Esophagus squamous epithelium (tissue), 5 donors: Measurements from ENCODE around the gene ACSF3. TPM values are rescaled to one million over a fixed set of nuclear protein-coding genes. Genes with fewer than 3 reads are reported as not detected.

Source experiments
- DNase-seq: peaks from one replicate; lab custom pipeline; 2025; lab: John Stamatoyannopoulos, UW
- H3K27ac ChIP-seq, 4 donors: fragments of 200-600 bp; sonication (generic); one replicate each; pipeline ENCODE4 v1.5.1; 2016 to 2019; ENCODE audit warnings: mild to moderate bottlenecking in 1 of 4
- H3K27me3 ChIP-seq, 4 donors: fragments of 200-600 bp; sonication (generic); 1 replicate in 3 of 4; 2 replicates in 1 of 4; pipeline versions ENCODE4 v1.5.1 to v1.6.0; 2017 to 2021; ENCODE audit warnings: antibody characterized with exemption in 1 of 4
- H3K36me3 ChIP-seq, 3 donors: fragments of 200-600 bp; sonication (generic); one replicate each; pipeline ENCODE4 v1.5.1; 2016 to 2019
- H3K4me1 ChIP-seq, 3 donors: fragments of 200-600 bp; sonication (generic); one replicate each; pipeline ENCODE4 v1.5.1; 2017 to 2019
- H3K4me3 ChIP-seq, 4 donors: fragments of 200-600 bp; sonication (generic); 1 replicate in 3 of 4; 2 replicates in 1 of 4; pipeline ENCODE4 v1.5.1; 2016 to 2019; ENCODE audit warnings: mild to moderate bottlenecking in 2 of 4, moderate library complexity in 1 of 4
- H3K9me3 ChIP-seq, 3 donors: fragments of 200-600 bp; sonication (generic); one replicate each; pipeline ENCODE4 v1.5.1; 2016 to 2019
- POLR2A ChIP-seq, 4 donors: fragments of 450-650 bp; IDR thresholded peaks; one replicate each; pipeline ENCODE4 v1.6.1; 2017; ENCODE audit warnings: antibody characterized with exemption in 4 of 4, mild to moderate bottlenecking in 4 of 4, moderate library complexity in 3 of 4
- WGBS, 2 donors: methylation state at CpG; one replicate each; pipeline ENCODE4 v1.1.5; 2018; 5-methylcytosine and 5-hydroxymethylcytosine counted together
- intact Hi-C: fragments of 100-400 bp; cut with DNase I; formaldehyde crosslinking; loops from one replicate; pipeline ENCODE4 v1.15.0; 2022
- total RNA-seq, 4 donors: library from RNA; depleted of rRNA; stranded (reverse); fragments of >200 nt; gene quantifications; one replicate each; pipeline ENCODE4 v1.1.0, GENCODE V29; 2016
- TF ChIP-seq, protein P1 (sequence below), 6 experiments: fragments of 450-650 bp in 4 of 6; fragments of 200-600 bp in 2 of 6; sonication (generic) in 2 of 6; IDR thresholded peaks; one replicate each; pipeline ENCODE4 v1.5.1; 2016 to 2019; ENCODE audit warnings: antibody characterized with exemption in 6 of 6, mild to moderate bottlenecking in 4 of 6, moderate library complexity in 4 of 6
- donor health status: DM: yes; HTN: yes; CAD: no.

The ACSF3 gene
- total RNA-seq, 4 donors from 2014 or later = 15.1 to 21.1 (median 17.4) TPM

- H3K27ac ChIP-seq = no peak overlapping the region
These were observed 35.7 kb downstream of the ACSF3 start for GRCh38 chr16:89129378-89129777.

DNA sequence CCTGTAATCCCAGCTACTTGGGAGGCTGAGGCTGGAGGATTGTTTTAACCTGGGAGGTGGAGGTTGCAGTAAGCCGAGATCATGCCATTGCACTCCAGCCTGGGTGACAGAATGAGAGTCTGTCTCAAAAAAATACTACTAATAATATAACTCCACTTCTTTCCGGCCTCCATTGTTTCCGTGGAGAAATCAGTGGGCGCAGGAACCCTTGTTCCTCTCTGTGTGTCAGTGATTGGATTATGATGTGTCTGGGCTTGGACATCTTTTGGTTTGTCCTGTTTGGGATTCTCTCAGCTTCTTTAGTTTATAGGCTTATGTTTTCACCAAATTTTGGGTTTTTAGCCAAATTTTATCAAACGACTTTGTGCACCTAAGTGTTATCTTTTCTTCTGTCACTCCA is 36.8 kb downstream of the ACSF3 start:
- WGBS, 2 donors = 96% methylated on average over 5 of the region's 5 CpGs
- H3K27me3 ChIP-seq = no peaks in the 10 kb centered on the region
- no peak overlapping the region for H3K27ac ChIP-seq
- DNase-seq = no peak
- peaks cover 0 to 3% (median 0%) of the 10 kb centered on the region in 3 donors for H3K9me3 ChIP-seq
- H3K36me3 ChIP-seq = peaks cover 13 to 77% (median 17%) of the 10 kb centered on the region in 3 donors
- no peak for TF ChIP-seq POLR2A (IDR thresholded peaks at IDR 0.05)
- TF ChIP-seq, protein P1, sequence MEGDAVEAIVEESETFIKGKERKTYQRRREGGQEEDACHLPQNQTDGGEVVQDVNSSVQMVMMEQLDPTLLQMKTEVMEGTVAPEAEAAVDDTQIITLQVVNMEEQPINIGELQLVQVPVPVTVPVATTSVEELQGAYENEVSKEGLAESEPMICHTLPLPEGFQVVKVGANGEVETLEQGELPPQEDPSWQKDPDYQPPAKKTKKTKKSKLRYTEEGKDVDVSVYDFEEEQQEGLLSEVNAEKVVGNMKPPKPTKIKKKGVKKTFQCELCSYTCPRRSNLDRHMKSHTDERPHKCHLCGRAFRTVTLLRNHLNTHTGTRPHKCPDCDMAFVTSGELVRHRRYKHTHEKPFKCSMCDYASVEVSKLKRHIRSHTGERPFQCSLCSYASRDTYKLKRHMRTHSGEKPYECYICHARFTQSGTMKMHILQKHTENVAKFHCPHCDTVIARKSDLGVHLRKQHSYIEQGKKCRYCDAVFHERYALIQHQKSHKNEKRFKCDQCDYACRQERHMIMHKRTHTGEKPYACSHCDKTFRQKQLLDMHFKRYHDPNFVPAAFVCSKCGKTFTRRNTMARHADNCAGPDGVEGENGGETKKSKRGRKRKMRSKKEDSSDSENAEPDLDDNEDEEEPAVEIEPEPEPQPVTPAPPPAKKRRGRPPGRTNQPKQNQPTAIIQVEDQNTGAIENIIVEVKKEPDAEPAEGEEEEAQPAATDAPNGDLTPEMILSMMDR (IDR thresholded peaks at IDR 0.05) = no peak
- no peaks in the 10 kb centered on the region for H3K4me1 ChIP-seq
- H3K4me3 ChIP-seq = no peak overlapping the region
- intact Hi-C loops = no loop called here

More at GRCh38 chr16:89129378-89129777, 35.7 kb downstream of the ACSF3 start:
- H3K4me1 ChIP-seq = no peaks in the 10 kb centered on the region
- WGBS, 2 donors = 95 to 96% methylated on average over 1 of the region's 1 CpG
- no peaks in the 10 kb centered on the region for H3K27me3 ChIP-seq
- TF ChIP-seq, protein P1 (IDR thresholded peaks at IDR 0.05) = no peak
- no peak for TF ChIP-seq POLR2A (IDR thresholded peaks at IDR 0.05)
- intact Hi-C loops = no loop called here
- H3K36me3 ChIP-seq = peaks cover 10 to 74% (median 14%) of the 10 kb centered on the region in 3 donors
- no peak overlapping the region for H3K4me3 ChIP-seq
- H3K9me3 ChIP-seq = peaks cover 0 to 3% (median 0%) of the 10 kb centered on the region in 3 donors
- DNase-seq = no peak

GRCh38 chr16:89131783-89132182 is 38.1 kb downstream of the ACSF3 start:
- 70 to 91% methylated on average over 4 to 10 of the region's 17 CpGs for WGBS, 2 donors
- no peak for TF ChIP-seq POLR2A (IDR thresholded peaks at IDR 0.05)
- TF ChIP-seq, protein P1 (IDR thresholded peaks at IDR 0.05) = no peak
- Histone ChIP-seq H3K36me3 (peaks cover 13 to 81% (median 21%) of the 10 kb centered on the region in 3 donors), H3K9me3 (peaks cover 0 to 3% (median 0%) of the 10 kb centered on the region in 3 donors), H3K27ac (no peak overlapping the region), H3K4me3 (no peak overlapping the region), H3K4me1 (no peaks in the 10 kb centered on the region), H3K27me3 (no peaks in the 10 kb centered on the region)
- no peak for DNase-seq
- intact Hi-C loops = no loop called here

DNA sequence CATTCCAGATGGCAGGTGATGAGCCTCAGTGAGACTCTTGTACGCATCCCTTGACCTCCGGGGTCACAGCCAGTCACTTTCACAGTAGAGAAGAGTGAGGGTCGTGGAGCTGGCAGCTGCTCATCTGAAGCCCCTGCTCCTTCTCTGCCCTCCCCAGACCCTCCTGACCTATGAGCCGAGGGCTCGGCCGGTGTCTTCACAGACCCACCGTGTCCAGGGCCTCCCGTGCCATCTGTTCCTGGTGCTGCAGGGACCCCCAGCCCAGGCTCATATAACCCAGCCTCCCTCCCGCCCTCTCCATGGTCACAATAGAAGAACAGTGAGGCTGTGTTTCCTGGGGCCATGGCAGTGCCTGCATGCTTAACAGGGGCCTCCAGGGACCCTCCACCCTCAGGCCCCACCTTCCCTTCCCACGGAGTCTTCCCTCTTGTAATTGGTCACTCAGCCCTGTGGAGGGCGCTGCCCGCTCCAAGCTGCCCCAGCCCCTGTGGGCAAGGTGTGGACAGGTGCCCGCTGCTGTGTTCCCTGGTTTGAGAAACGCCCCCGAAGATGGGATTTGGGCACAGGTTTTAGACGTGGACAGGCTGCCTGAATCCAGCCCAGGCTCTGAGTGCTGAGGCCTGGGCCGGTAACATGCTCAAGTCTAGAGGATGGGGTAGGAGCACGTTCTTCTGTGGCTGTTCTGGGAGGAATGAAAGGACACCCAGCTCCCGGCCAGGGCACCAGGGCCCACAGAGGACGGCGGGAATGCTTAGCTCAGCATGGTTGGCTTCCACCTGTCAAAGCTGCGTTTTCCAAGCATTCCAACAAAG is 38.7 kb downstream of the ACSF3 start:
- WGBS, 2 donors = 94 to 98% methylated on average over 7 to 10 of the region's 22 CpGs
- Histone ChIP-seq H3K4me3 (no peak overlapping the region), H3K36me3 (peaks cover 13 to 87% (median 25%) of the 10 kb centered on the region in 3 donors), H3K9me3 (peaks cover 0 to 3% (median 0%) of the 10 kb centered on the region in 3 donors), H3K27ac (no peak overlapping the region), H3K4me1 (no peaks in the 10 kb centered on the region), H3K27me3 (no peaks in the 10 kb centered on the region)
- intact Hi-C loops = no loop called here
- TF ChIP-seq, protein P1 (IDR thresholded peaks at IDR 0.05) = no peak
- no peak for TF ChIP-seq POLR2A (IDR thresholded peaks at IDR 0.05)
- no peak for DNase-seq

DNA sequence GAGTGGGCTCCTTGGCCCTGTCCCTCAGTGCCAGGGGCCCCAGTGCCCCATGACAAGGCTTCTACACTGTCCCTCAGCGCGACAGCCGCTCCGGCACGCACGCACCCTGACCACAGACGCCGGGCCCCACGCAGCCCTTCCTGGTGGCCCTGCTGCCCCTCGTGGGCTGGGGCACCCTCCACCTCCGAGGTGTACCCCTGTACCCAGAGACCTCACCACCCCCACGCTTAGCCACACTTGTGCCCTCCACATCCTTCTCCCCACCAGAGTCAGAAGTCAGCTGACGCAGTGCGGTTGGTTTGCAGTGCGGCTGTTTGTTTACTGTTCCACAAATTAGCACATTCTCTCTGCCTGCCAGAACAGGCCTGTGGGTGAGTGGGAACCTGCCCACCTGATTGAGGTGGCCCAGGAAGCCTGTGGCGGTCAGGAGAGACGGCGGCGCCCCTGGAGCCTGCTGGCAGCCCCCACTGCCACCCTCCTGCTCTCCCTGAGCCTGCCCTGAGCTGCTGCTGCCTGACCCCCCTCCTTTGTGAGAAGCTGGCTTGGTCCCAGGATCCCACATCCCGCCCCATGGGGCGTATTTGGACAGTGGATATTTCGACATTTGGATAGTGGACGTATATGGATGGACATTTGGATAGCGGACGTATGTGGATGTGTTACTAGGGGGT is 39.9 kb downstream of the ACSF3 start:
- H3K27ac ChIP-seq = no peak overlapping the region
- TF ChIP-seq, protein P1 (IDR thresholded peaks at IDR 0.05) = no peak
- no peak for TF ChIP-seq POLR2A (IDR thresholded peaks at IDR 0.05)
- peaks cover 13 to 95% (median 25%) of the 10 kb centered on the region in 3 donors for H3K36me3 ChIP-seq
- no peak for DNase-seq
- no peak overlapping the region for H3K4me3 ChIP-seq
- intact Hi-C loops = no loop called here
- 92 to 98% methylated on average over 17 to 18 of the region's 25 CpGs for WGBS, 2 donors
- H3K27me3 ChIP-seq = no peaks in the 10 kb centered on the region
- peaks cover 0 to 3% (median 0%) of the 10 kb centered on the region in 3 donors for H3K9me3 ChIP-seq
- H3K4me1 ChIP-seq = no peaks in the 10 kb centered on the region
